Activated CD4-positive, alpha-beta T cell treated with anti-CD3 and anti-CD28 coated beads, Interleukin-2, Interleukin-4, amounts not matched to agents 100 ng/mL and 50 ng/mL, durations not matched to agents 16 hours and 8 hours (primary cell): Measurements from ENCODE around the gene TMEM51.

Source experiments
- DNase-seq: peaks from one replicate; pipeline ENCODE4 v3.0.0-alpha.2; 2020; ENCODE audit warnings: low spot score

The TMEM51 gene

GRCh38 chr1:15246960-15247614 lies 93.5 kb downstream of the TMEM51 start, which contains the start of gene FHAD1:
Gene FHAD1 (plus strand): TSS chr1:15247223. CDS start chr1:15251785, 4,562 bp downstream.
- DNase-seq, result peak; percentile 46

GRCh38 chr1:15248216-15248615 lies 94.7 kb downstream of the TMEM51 start:
- no peak for DNase-seq

- peak; percentile 80 for DNase-seq
Measured at GRCh38 chr1:15249081-15249480, 95.5 kb downstream of the TMEM51 start.

- no peak for DNase-seq
Measured at GRCh38 chr1:15251857-15252835, 98.6 kb downstream of the TMEM51 start.

- no peak for DNase-seq
Measured at GRCh38 chr1:15254559-15254958, 101.0 kb downstream of the TMEM51 start.

GRCh38 chr1:15255582-15256149 lies 102.1 kb downstream of the TMEM51 start:
- DNase-seq, result no peak

GRCh38 chr1:15256584-15256983 lies 103.0 kb downstream of the TMEM51 start:
- DNase-seq, result no peak

- no peak for DNase-seq
Measured at GRCh38 chr1:15257309-15257708, 103.8 kb downstream of the TMEM51 start.

GRCh38 chr1:15258833-15259621 lies 105.5 kb downstream of the TMEM51 start:
- DNase-seq, result no peak

GRCh38 chr1:15259622-15260007 lies 106.1 kb downstream of the TMEM51 start:
- DNase-seq, result no peak

GRCh38 chr1:15260418-15261154 lies 107.0 kb downstream of the TMEM51 start:
- no peak for DNase-seq

GRCh38 chr1:15261155-15262002 lies 107.8 kb downstream of the TMEM51 start:
- peak; percentile 24 for DNase-seq

- DNase-seq, result no peak
Measured at GRCh38 chr1:15262003-15262377, 108.4 kb downstream of the TMEM51 start.

- DNase-seq, result no peak
Measured at GRCh38 chr1:15262706-15263105, 109.2 kb downstream of the TMEM51 start.

GRCh38 chr1:15264769-15265168 lies 111.2 kb downstream of the TMEM51 start:
- no peak for DNase-seq
